Neuronal stem cell (in vitro differentiated cells): Measurements from ENCODE around the gene BBS9.

Source experiments
- DNase-seq: peaks from one replicate; pipeline ENCODE4 v3.0.0-alpha.2; 2013; ENCODE audit warnings: low spot score
- H2AFZ ChIP-seq: one replicate; pipeline ENCODE4 v1.6.1; 2013; ENCODE audit warnings: mild to moderate bottlenecking, low read length, inconsistent platforms
- H2AK5ac ChIP-seq: 2 replicates; pipeline ENCODE4 v1.6.1; 2013; ENCODE audit warnings: low read depth, mild to moderate bottlenecking, inconsistent platforms, low read length, moderate library complexity, mixed read lengths
- H2BK120ac ChIP-seq: 2 replicates; pipeline ENCODE4 v1.6.1; 2013; ENCODE audit warnings: low read depth, mild to moderate bottlenecking, inconsistent platforms, low read length, moderate library complexity, mixed read lengths
- H2BK12ac ChIP-seq: one replicate; pipeline ENCODE4 v1.6.1; 2013; ENCODE audit warnings: low read length, inconsistent platforms
- H2BK15ac ChIP-seq: 2 replicates; pipeline ENCODE4 v1.6.1; 2013; ENCODE audit warnings: mild to moderate bottlenecking, low read length, inconsistent platforms, mixed read lengths
- H2BK5ac ChIP-seq: one replicate; pipeline ENCODE4 v1.6.1; 2013; ENCODE audit warnings: inconsistent platforms, mild to moderate bottlenecking, low read length, moderate library complexity
- H3K14ac ChIP-seq: one replicate; pipeline ENCODE4 v1.6.1; 2013; ENCODE audit warnings: low read length, inconsistent platforms
- H3K18ac ChIP-seq: 2 replicates; pipeline ENCODE4 v1.6.1; 2013; ENCODE audit warnings: low read length, inconsistent platforms
- H3K23ac ChIP-seq: 2 replicates; pipeline ENCODE4 v1.6.1; 2013; ENCODE audit warnings: low read depth, mild to moderate bottlenecking, mixed read lengths, low read length, inconsistent platforms; ENCODE audit not compliant: poor library complexity
- H3K27ac ChIP-seq: replicated peaks from 3 replicates; pipeline ENCODE4 v1.5.1; 2013; ENCODE audit warnings: low read length, inconsistent platforms
- H3K27me3 ChIP-seq, 3 experiments: 2 replicates each; pipeline ENCODE4 v1.6.1; 2013; ENCODE audit warnings: low read length in 3 of 3, mild to moderate bottlenecking in 2 of 3, inconsistent platforms in 1 of 3, low read depth in 1 of 3, mixed read lengths in 1 of 3, moderate library complexity in 1 of 3; ENCODE audit not compliant: control insufficient read depth in 3 of 3, insufficient read depth in 3 of 3
- H3K36me3 ChIP-seq, 2 donors: replicated peaks in 1 of 2; 2 replicates each; pipeline ENCODE4 v1.6.1; 2013; ENCODE audit warnings: low read length in 2 of 2; ENCODE audit not compliant: control insufficient read depth in 2 of 2, insufficient read depth in 2 of 2
- H3K4ac ChIP-seq: 2 replicates; pipeline ENCODE4 v1.6.1; 2013; ENCODE audit warnings: inconsistent platforms, mild to moderate bottlenecking, low read length, moderate library complexity
- H3K4me1 ChIP-seq, 2 donors: 1 replicate in 1 of 2; 2 replicates in 1 of 2; pipeline ENCODE4 v1.6.1; 2013; ENCODE audit warnings: low read length in 2 of 2, low read depth in 1 of 2; ENCODE audit not compliant: control insufficient read depth in 2 of 2, insufficient read depth in 1 of 2
- H3K4me2 ChIP-seq: one replicate; pipeline ENCODE4 v1.6.1; 2013; ENCODE audit warnings: mild to moderate bottlenecking, low read length, inconsistent platforms; ENCODE audit not compliant: insufficient read depth, poor library complexity, severe bottlenecking
- H3K4me3 ChIP-seq, 2 donors: 2 replicates each; pipeline ENCODE4 v1.5.1; 2013; ENCODE audit warnings: low read length in 2 of 2, mild to moderate bottlenecking in 2 of 2, inconsistent platforms in 1 of 2, moderate library complexity in 1 of 2
- H3K79me1 ChIP-seq: one replicate; pipeline ENCODE4 v1.6.1; 2013; ENCODE audit warnings: low read depth, mild to moderate bottlenecking, inconsistent platforms, low read length, moderate library complexity
- H3K9ac ChIP-seq: one replicate; pipeline ENCODE4 v1.6.1; 2013; ENCODE audit warnings: mild to moderate bottlenecking, low read depth, low read length, inconsistent platforms; ENCODE audit not compliant: poor library complexity
- H3K9me3 ChIP-seq, 2 donors: replicated peaks in 1 of 2; 2 replicates each; pipeline versions ENCODE3 to v1.6.1; 2013; ENCODE audit warnings: low read length in 2 of 2, mild to moderate bottlenecking in 2 of 2, inconsistent platforms in 1 of 2, low read depth in 1 of 2, mixed read lengths in 1 of 2, moderate library complexity in 1 of 2; ENCODE audit not compliant: control insufficient read depth in 2 of 2, insufficient read depth in 1 of 2
- H4K8ac ChIP-seq: one replicate; pipeline ENCODE4 v1.6.1; 2013; ENCODE audit warnings: low read depth, mild to moderate bottlenecking, inconsistent platforms, low read length, moderate library complexity
- H4K91ac ChIP-seq: one replicate; pipeline ENCODE4 v1.6.1; 2013; ENCODE audit warnings: low read length, low read depth, mild to moderate bottlenecking, inconsistent platforms; ENCODE audit not compliant: poor library complexity
- WGBS, 2 donors: extraction: QIAGEN DNeasy Blood & Tissue Kit; methylation state at CpG; one replicate each; pipeline ENCODE4 v1.1.7; 2013; ENCODE audit warnings: missing lambda C conversion rate in 2 of 2, mixed read lengths in 1 of 2; ENCODE audit not compliant: insufficient read length in 2 of 2, insufficient replicate concordance in 1 of 2; ENCODE audit errors: extremely low coverage in 2 of 2; 5-methylcytosine and 5-hydroxymethylcytosine counted together

The BBS9 gene

GRCh38 chr7:33423646-33424020, 294.3 kb downstream of the BBS9 start:
- H2BK12ac ChIP-seq, result no peak overlapping the region
- H3K27me3 ChIP-seq, result no peaks in the 10 kb centered on the region
- no peak overlapping the region for H2BK15ac ChIP-seq
- no peak overlapping the region for H3K14ac ChIP-seq
- no peaks in the 10 kb centered on the region for H3K9me3 ChIP-seq
- H4K8ac ChIP-seq, result no peak overlapping the region
- no peak overlapping the region for H3K18ac ChIP-seq
- no peak overlapping the region for H3K23ac ChIP-seq
- H2AFZ ChIP-seq, result no peak overlapping the region
- no peak overlapping the region for H3K9ac ChIP-seq
- H3K4me2 ChIP-seq, result no peak overlapping the region
- no peak overlapping the region for H2BK5ac ChIP-seq
- no peak overlapping the region for H3K27ac ChIP-seq
- WGBS, 2 donors, result no CpG with 5 or more reads among the region's 1 CpG
- no peak overlapping the region for H3K4me3 ChIP-seq
- no peak overlapping the region for H3K4ac ChIP-seq
- no peak overlapping the region for H2AK5ac ChIP-seq
- H3K4me1 ChIP-seq, result peaks cover 0 to 4% of the 10 kb centered on the region in 2 donors
- DNase-seq, result no peak
- H2BK120ac ChIP-seq, result no peak overlapping the region
- no peak overlapping the region for H4K91ac ChIP-seq
- no peaks in the 10 kb centered on the region for H3K36me3 ChIP-seq
- no peaks in the 10 kb centered on the region for H3K79me1 ChIP-seq

GRCh38 chr7:33425395-33425794, 296.0 kb downstream of the BBS9 start:
- Histone ChIP-seq H3K79me1 (no peaks in the 10 kb centered on the region), H3K4me1 (peaks cover 0 to 4% of the 10 kb centered on the region in 2 donors), H3K14ac (no peak overlapping the region), H3K4ac (peak overlapping the region; percentile 53), H3K9ac (no peak overlapping the region), H2BK15ac (no peak overlapping the region), H3K18ac (no peak overlapping the region), H3K9me3 (no peaks in the 10 kb centered on the region), H3K27ac (no peak overlapping the region), H3K23ac (no peak overlapping the region), H2BK5ac (no peak overlapping the region), H3K27me3 (no peaks in the 10 kb centered on the region), H2BK120ac (no peak overlapping the region), H4K8ac (no peak overlapping the region), H2AFZ (no peak overlapping the region), H3K36me3 (no peaks in the 10 kb centered on the region), H2BK12ac (no peak overlapping the region), H2AK5ac (no peak overlapping the region), H3K4me2 (no peak overlapping the region), H3K4me3 (no peak overlapping the region), H4K91ac (no peak overlapping the region)
- DNase-seq, result no peak
- no CpG with 5 or more reads among the region's 5 CpGs for WGBS, 2 donors

GRCh38 chr7:33425929-33426678, 296.7 kb downstream of the BBS9 start:
- no peak overlapping the region for H2BK15ac ChIP-seq
- no peak overlapping the region for H4K91ac ChIP-seq
- H3K4me3 ChIP-seq, result no peak overlapping the region
- no peak overlapping the region for H3K4me2 ChIP-seq
- no peak overlapping the region for H2BK120ac ChIP-seq
- no peaks in the 10 kb centered on the region for H3K9me3 ChIP-seq
- H3K27ac ChIP-seq, result no peak overlapping the region
- no peak overlapping the region for H3K23ac ChIP-seq
- peaks cover 0 to 4% of the 10 kb centered on the region in 2 donors for H3K4me1 ChIP-seq
- H3K18ac ChIP-seq, result no peak overlapping the region
- no peak overlapping the region for H4K8ac ChIP-seq
- H2AFZ ChIP-seq, result no peak overlapping the region
- no peak overlapping the region for H2AK5ac ChIP-seq
- H3K27me3 ChIP-seq, result no peaks in the 10 kb centered on the region
- no peaks in the 10 kb centered on the region for H3K36me3 ChIP-seq
- no peak overlapping the region for H3K4ac ChIP-seq
- H3K79me1 ChIP-seq, result no peaks in the 10 kb centered on the region
- H3K9ac ChIP-seq, result no peak overlapping the region
- WGBS, 2 donors, result no CpG with 5 or more reads among the region's 5 CpGs
- H3K14ac ChIP-seq, result no peak overlapping the region
- DNase-seq, result no peak
- no peak overlapping the region for H2BK5ac ChIP-seq
- H2BK12ac ChIP-seq, result no peak overlapping the region

- Histone ChIP-seq H3K4me3 (no peak overlapping the region), H4K8ac (no peak overlapping the region), H3K14ac (no peak overlapping the region), H3K27ac (no peak overlapping the region), H3K36me3 (no peaks in the 10 kb centered on the region), H2AFZ (no peak overlapping the region), H4K91ac (no peak overlapping the region), H3K4ac (no peak overlapping the region), H2BK15ac (no peak overlapping the region), H3K18ac (no peak overlapping the region), H3K9me3 (no peaks in the 10 kb centered on the region), H3K4me1 (peaks cover 0 to 4% of the 10 kb centered on the region in 2 donors), H3K23ac (no peak overlapping the region), H3K9ac (no peak overlapping the region), H2AK5ac (no peak overlapping the region), H3K4me2 (no peak overlapping the region), H2BK120ac (no peak overlapping the region), H2BK5ac (no peak overlapping the region), H3K79me1 (no peaks in the 10 kb centered on the region), H3K27me3 (no peaks in the 10 kb centered on the region), H2BK12ac (no peak overlapping the region)
- no peak for DNase-seq
Measured at GRCh38 chr7:33428415-33428814, 299.1 kb downstream of the BBS9 start.
